ENCODE data around the gene DDX28. TPM values are rescaled to one million over a fixed set of nuclear protein-coding genes. Genes with fewer than 3 reads are reported as not detected.
"Not testable (repeated sequence)": the region's sequence is repeated elsewhere in the genome, so short reads cannot be mapped to it uniquely, and the experiment has no call there.

DDX28 gene
- total and polyA plus RNA-seq, 9 donors = 5.2 to 7.2 (median 6.2) TPM

DNA sequence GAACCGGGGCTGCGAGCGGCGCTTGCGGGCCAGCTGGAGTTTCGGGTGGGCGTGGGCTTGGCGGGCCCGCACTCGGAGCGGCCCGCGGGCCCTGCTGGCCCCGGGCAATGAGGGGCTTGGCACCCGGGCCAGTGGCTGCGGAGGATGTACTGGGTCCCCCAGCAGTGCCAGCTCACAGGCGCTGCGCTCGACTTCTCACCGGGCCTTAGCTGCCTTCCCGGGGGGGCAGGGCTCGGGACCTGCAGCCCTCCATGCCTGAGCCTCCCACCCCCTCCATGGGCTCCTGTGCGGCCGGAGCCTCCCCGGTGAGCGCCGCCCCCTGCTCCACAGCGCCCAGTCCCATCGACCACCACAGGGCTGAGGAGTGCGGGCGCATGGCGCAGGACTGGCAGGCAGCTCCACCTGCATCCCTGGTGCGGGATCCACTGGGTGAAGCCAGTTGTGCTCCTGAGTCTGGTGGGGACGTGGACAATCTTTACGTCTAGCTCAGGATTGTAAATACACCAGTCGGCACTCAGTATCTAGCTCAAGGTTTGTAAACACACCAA is 24.7 kb downstream of the DDX28 start:
- H3K4me1 ChIP-seq (ENCODE audit: control insufficient read depth, insufficient read depth, low read length) = peaks cover 10% of the 10 kb centered on the region
- H3K4me3 ChIP-seq (ENCODE audit: low read length); H3K36me3 ChIP-seq (ENCODE audit: control insufficient read depth, insufficient read depth, low read length); H3K9me3 ChIP-seq (replicated peaks; ENCODE audit: control insufficient read depth, low read depth, low read length); H3K27me3 ChIP-seq (ENCODE audit: control insufficient read depth, insufficient read depth, low read length); DNase-seq; H3K27ac ChIP-seq (ENCODE audit: low read length): not testable (repeated sequence)
- WGBS (ENCODE audit: insufficient coverage) = 94% methylated on average over 36 of the region's 36 CpGs

DNA sequence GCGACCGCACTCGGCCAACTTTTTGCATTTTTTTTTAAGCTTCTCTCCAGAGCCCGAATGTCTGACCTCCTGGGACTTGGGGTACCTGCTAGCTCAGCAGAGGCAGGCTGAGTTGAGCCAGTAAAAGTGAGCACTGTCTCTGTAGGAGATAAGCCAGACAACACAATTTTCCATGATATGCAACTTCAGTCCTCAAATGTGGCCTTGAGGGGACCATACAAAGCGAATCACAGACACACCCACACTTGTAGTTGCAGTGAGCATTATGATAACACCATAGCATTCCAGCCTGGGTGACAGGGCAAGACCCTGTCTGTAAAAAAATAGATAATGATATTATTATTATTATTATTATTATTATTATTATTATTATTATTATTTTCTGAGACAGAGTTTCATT is 26.4 kb downstream of the DDX28 start:
- no peak overlapping the region for H3K4me3 ChIP-seq (ENCODE audit: low read length)
- peaks cover 16% of the 10 kb centered on the region for H3K4me1 ChIP-seq (ENCODE audit: control insufficient read depth, insufficient read depth, low read length)
- no peak for DNase-seq
- no peak overlapping the region for H3K27ac ChIP-seq (ENCODE audit: low read length)
- H3K27me3 ChIP-seq (ENCODE audit: control insufficient read depth, insufficient read depth, low read length) = no peaks in the 10 kb centered on the region
- H3K36me3 ChIP-seq (ENCODE audit: control insufficient read depth, insufficient read depth, low read length) = no peaks in the 10 kb centered on the region
- 67% methylated on average over 3 of the region's 5 CpGs for WGBS (ENCODE audit: insufficient coverage)
- H3K9me3 ChIP-seq (replicated peaks; ENCODE audit: control insufficient read depth, low read depth, low read length) = no peaks in the 10 kb centered on the region

DNA sequence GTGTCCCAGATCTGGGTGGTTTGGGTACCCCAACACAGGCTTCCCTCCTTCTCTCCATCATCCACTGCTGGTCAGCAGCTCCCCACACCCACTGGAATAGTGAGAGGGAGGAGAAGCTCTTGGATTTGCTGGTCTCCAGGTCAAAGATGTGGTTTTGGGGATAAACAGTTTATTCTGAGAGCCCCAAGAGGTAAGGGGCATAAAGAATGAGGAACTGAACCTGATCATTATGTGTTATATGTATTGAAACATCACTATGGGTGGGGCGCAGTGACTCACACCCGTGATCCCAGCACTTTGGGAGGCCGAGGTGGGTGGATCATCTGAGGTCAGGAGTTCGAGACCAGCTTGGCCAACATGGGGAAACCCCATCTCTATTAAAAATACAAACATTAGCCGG is 27.6 kb downstream of the DDX28 start:
- Histone ChIP-seq H3K4me3 (ENCODE audit: low read length) (no peak overlapping the region), H3K36me3 (ENCODE audit: control insufficient read depth, insufficient read depth, low read length) (no peaks in the 10 kb centered on the region), H3K27me3 (ENCODE audit: control insufficient read depth, insufficient read depth, low read length) (no peaks in the 10 kb centered on the region), H3K4me1 (ENCODE audit: control insufficient read depth, insufficient read depth, low read length) (peaks cover 16% of the 10 kb centered on the region), H3K9me3 (replicated peaks; ENCODE audit: control insufficient read depth, low read depth, low read length) (no peaks in the 10 kb centered on the region), H3K27ac (ENCODE audit: low read length) (no peak overlapping the region)
- DNase-seq = no peak
- no CpG with 5 or more reads among the region's 5 CpGs for WGBS (ENCODE audit: insufficient coverage)

DNA sequence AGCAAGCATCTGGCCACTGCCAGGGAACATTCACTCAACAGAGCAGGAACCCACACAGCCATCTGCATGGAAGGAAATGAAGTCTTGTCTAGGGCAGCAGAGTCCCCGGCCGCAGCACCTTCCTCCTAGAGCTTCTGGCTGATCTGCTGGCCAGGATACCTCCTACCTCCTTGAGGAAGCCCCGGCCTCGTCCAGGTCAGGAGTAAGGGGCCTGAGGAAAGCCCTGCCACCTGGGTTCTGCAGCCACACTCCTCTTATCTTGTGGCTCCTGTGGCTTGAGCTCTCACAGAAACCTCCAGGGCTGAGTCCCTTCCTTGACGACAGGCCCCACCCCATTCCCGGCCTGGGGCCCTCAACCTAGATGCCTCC is 29.0 kb downstream of the DDX28 start:
- not testable (repeated sequence) for H3K4me3 ChIP-seq (ENCODE audit: low read length); DNase-seq; H3K9me3 ChIP-seq (replicated peaks; ENCODE audit: control insufficient read depth, low read depth, low read length); H3K27me3 ChIP-seq (ENCODE audit: control insufficient read depth, insufficient read depth, low read length); H3K36me3 ChIP-seq (ENCODE audit: control insufficient read depth, insufficient read depth, low read length)
- WGBS (ENCODE audit: insufficient coverage) = no CpG with 5 or more reads among the region's 6 CpGs
- H3K4me1 ChIP-seq (ENCODE audit: control insufficient read depth, insufficient read depth, low read length) = peaks cover 11% of the 10 kb centered on the region
- peak overlapping the region; percentile 35 for H3K27ac ChIP-seq (ENCODE audit: low read length)

DNA sequence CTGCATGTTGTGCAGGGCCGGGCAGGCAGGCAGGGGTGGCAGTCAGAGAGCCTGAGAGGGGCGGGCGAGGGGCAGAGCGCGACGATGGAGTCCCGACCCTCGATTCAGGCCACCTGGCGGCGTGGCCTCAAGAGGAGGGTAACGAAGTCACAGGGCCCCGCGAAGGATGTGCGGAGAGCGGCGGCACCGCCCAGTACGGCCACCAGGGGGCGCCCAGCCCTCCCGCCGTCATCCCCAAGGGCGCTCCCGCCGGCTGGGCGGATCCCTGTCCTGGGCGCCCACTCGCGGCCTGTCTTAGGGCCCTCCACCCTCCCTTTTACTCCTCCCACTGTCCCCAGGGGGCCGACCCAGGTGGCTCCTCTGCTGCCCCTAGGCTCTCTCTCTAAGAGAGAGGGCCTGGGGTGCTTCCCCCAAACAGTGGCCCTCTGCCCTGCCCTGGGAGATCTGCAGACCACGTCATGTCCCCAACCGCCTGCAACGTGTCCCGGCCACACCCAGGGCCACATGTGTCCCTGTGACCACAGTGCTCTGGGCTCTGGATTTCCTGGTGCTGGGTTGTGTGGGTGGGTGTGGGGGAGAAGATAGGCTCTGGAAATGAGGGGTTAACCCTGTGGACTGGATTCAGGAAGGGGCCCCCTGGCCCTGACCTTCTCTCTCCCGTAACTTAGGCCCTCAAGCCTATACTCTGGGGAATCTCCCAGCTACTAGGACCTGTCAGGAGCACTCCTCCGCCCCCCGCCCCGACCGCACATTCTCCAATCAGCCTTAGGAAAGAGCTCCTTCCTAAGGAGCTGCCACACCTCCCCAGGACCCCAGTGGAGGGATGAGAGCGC is 29.6 kb downstream of the DDX28 start:
- Histone ChIP-seq H3K9me3 (replicated peaks; ENCODE audit: control insufficient read depth, low read depth, low read length) (no peaks in the 10 kb centered on the region), H3K27me3 (ENCODE audit: control insufficient read depth, insufficient read depth, low read length) (no peaks in the 10 kb centered on the region), H3K27ac (ENCODE audit: low read length) (peak overlapping the region; percentile 35), H3K4me1 (ENCODE audit: control insufficient read depth, insufficient read depth, low read length) (peaks cover 11% of the 10 kb centered on the region), H3K4me3 (ENCODE audit: low read length) (peak overlapping the region; percentile 38), H3K36me3 (ENCODE audit: control insufficient read depth, insufficient read depth, low read length) (no peaks in the 10 kb centered on the region)
- 2% methylated on average over 30 of the region's 39 CpGs for WGBS (ENCODE audit: insufficient coverage)
- DNase-seq = peak; percentile 81

DNA sequence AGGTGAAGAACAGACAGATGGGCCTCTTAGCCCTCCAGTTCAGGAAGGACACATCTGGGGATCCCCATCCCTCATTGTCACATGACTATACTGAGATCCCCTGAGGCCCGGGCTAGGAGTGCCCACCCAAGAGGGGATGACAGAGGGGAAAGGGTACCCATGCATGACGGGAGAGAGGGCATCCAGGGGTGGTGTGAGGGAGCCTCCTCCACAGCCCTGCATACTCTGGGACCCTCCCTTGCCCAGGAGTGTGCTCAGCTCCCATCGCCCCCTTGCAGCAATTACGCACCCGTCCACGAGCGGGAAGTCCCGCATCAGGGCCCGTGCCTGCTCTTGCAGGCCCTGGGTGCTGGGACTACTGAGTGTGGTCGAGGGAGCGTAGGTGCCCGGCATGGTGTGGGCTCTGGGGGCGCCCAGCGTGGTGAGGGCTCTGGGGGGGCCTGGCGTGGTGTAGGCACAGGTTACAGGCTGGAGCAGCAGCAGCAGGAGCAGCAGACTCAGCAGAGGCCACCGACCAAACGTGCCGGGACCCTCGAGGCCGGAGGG is 30.3 kb downstream of the DDX28 start:
- no peak overlapping the region for H3K27ac ChIP-seq (ENCODE audit: low read length)

DNA sequence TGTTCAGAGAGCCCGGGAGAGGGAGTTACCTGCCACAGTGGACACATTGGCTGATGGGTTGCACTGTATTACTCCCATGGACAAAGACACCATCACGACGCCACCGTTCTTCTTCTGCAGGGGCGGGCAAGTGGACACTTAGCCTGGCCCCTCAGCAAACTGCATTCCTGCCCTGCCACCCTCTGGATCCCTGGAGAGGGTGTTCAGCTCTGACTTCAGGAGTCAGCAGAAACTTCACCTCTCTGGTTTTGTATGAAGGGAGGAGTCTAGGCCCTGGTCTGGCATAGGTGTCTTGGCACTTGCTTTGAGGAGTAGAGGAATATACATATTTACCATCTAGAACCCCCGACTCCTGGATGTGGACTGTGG is 33.0 kb downstream of the DDX28 start:
- H3K36me3 ChIP-seq (ENCODE audit: control insufficient read depth, insufficient read depth, low read length) = no peaks in the 10 kb centered on the region
- no peak for DNase-seq
- 89% methylated on average over 4 of the region's 6 CpGs for WGBS (ENCODE audit: insufficient coverage)
- H3K9me3 ChIP-seq (replicated peaks; ENCODE audit: control insufficient read depth, low read depth, low read length) = no peaks in the 10 kb centered on the region
- H3K27me3 ChIP-seq (ENCODE audit: control insufficient read depth, insufficient read depth, low read length) = no peaks in the 10 kb centered on the region
- H3K27ac ChIP-seq (ENCODE audit: low read length) = no peak overlapping the region
- H3K4me1 ChIP-seq (ENCODE audit: control insufficient read depth, insufficient read depth, low read length) = peaks cover 26% of the 10 kb centered on the region
- no peak overlapping the region for H3K4me3 ChIP-seq (ENCODE audit: low read length)

More for the DNA sequence above, 30.3 kb downstream of the DDX28 start:
- no peaks in the 10 kb centered on the region for H3K36me3 ChIP-seq (ENCODE audit: control insufficient read depth, insufficient read depth, low read length)
- H3K4me3 ChIP-seq (ENCODE audit: low read length) = no peak overlapping the region
- no peaks in the 10 kb centered on the region for H3K27me3 ChIP-seq (ENCODE audit: control insufficient read depth, insufficient read depth, low read length)
- WGBS (ENCODE audit: insufficient coverage) = 67% methylated on average over 17 of the region's 20 CpGs
- H3K9me3 ChIP-seq (replicated peaks; ENCODE audit: control insufficient read depth, low read depth, low read length) = no peaks in the 10 kb centered on the region
- H3K4me1 ChIP-seq (ENCODE audit: control insufficient read depth, insufficient read depth, low read length) = peaks cover 12% of the 10 kb centered on the region
- DNase-seq = no peak

DNA sequence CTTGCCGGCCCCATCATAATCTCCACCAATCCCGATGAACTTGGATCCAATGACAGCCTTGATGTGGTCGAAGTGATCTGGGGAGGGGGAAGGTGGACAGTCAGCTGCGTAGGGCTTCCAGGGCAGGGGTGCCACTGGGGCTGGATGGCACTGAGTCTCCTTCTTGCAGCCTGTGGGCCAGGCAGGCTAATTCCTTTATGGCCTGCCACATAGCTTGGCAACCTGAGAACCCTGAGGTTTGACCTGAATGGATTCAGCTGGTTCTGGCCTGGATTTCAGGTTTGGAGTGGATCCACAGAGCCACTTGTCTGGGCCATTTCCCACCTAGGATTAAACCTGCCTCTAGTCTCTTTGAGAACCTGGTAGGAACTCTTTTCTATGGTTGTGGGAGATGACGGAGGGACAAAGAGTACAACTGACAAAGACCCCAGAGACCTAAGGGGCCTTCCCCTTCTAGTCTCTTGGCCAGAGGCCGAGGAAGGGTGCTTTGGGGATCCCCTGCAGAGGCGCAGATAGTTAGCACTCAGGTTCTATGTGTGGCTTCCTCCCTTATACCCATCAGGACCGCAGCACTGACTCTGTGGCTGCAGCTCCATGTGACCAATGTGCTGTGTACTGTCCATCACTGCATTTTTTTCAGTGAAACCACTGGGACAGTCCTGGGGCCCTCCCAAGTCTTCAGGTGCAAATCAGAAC is 33.6 kb downstream of the DDX28 start:
- Histone ChIP-seq H3K9me3 (replicated peaks; ENCODE audit: control insufficient read depth, low read depth, low read length) (no peaks in the 10 kb centered on the region), H3K27me3 (ENCODE audit: control insufficient read depth, insufficient read depth, low read length) (no peaks in the 10 kb centered on the region), H3K36me3 (ENCODE audit: control insufficient read depth, insufficient read depth, low read length) (no peaks in the 10 kb centered on the region), H3K27ac (ENCODE audit: low read length) (no peak overlapping the region), H3K4me1 (ENCODE audit: control insufficient read depth, insufficient read depth, low read length) (peaks cover 31% of the 10 kb centered on the region), H3K4me3 (ENCODE audit: low read length) (no peak overlapping the region)
- DNase-seq = no peak
- 79% methylated on average over 5 of the region's 8 CpGs for WGBS (ENCODE audit: insufficient coverage)

DNA sequence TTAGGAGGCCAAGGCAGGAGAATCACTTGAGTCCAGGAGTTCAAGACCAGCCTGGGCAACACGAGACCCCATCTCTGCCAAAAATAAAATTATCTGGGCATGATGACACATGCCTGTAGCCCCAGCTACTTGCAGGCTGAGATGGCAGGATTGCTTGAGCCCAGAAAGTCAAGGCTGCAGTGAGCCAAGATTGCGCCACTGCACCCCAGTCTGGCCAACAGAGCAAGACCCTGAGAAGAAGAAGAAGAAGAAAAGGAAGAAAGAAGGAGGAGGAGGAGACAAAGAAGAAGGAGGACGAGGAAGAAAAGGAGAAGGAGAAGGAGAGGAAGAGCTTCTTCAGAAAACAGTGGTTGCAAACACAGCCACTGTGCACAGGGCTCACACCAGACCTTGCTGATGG is 34.4 kb downstream of the DDX28 start:
- Histone ChIP-seq H3K4me1 (ENCODE audit: control insufficient read depth, insufficient read depth, low read length) (peaks cover 34% of the 10 kb centered on the region), H3K36me3 (ENCODE audit: control insufficient read depth, insufficient read depth, low read length) (no peaks in the 10 kb centered on the region), H3K9me3 (replicated peaks; ENCODE audit: control insufficient read depth, low read depth, low read length) (no peaks in the 10 kb centered on the region), H3K27ac (ENCODE audit: low read length) (no peak overlapping the region), H3K27me3 (ENCODE audit: control insufficient read depth, insufficient read depth, low read length) (no peaks in the 10 kb centered on the region), H3K4me3 (ENCODE audit: low read length) (no peak overlapping the region)
- 57% methylated on average over 3 of the region's 3 CpGs for WGBS (ENCODE audit: insufficient coverage)
- DNase-seq = no peak

DNA sequence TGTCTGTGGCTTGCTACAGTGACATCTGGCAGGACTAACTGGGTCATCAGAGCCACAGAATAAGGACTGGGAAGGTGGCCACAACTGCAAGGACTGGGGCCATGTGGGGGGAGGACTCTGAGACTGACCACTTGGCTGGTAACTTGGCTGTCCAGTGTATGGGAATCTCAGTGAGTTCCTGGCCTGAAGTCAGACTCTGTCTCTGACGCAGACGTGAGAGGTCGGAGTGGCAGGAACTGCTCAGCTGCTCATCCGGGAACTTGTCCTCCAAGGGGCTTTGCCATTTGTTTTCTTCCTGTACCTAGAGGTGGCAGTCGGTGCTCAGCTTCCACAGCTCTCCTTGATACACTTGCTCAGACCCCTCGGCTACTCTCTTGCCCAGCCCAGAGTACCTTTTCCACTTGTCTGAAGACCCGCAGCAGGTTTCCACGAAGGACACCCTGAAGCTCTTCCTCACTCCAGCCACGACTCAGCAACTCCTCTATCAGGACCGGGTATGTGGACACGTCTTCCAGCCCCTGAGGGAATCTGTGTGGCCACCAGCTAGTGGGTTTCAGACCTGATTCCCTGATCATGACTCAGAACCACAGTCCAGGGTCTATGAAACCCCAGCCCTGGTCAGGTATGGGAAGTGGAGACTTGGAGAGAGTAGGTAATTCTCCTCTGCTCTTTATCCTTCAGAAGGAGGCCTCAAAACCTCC is 35.4 kb downstream of the DDX28 start:
- H3K27me3 ChIP-seq (ENCODE audit: control insufficient read depth, insufficient read depth, low read length) = no peaks in the 10 kb centered on the region
- H3K27ac ChIP-seq (ENCODE audit: low read length) = peak overlapping the region; percentile 59
- no peak overlapping the region for H3K4me3 ChIP-seq (ENCODE audit: low read length)
- H3K4me1 ChIP-seq (ENCODE audit: control insufficient read depth, insufficient read depth, low read length) = peaks cover 28% of the 10 kb centered on the region
- H3K36me3 ChIP-seq (ENCODE audit: control insufficient read depth, insufficient read depth, low read length) = no peaks in the 10 kb centered on the region
- H3K9me3 ChIP-seq (replicated peaks; ENCODE audit: control insufficient read depth, low read depth, low read length) = no peaks in the 10 kb centered on the region
- 62% methylated on average over 11 of the region's 11 CpGs for WGBS (ENCODE audit: insufficient coverage)
- DNase-seq = peak; percentile 53

Measured in muscle of leg (tissue), 11 donors.